HEK293 (cell line): ENCODE measurements around the gene PPP2R3A.
A peak's percentile ranks its signal among the peaks of the same experiment; 100 is the strongest.

Experiments used
- GLIS1 ChIP-seq: fragments of 450-650 bp; formaldehyde crosslinking; IDR thresholded peaks from 2 replicates; pipeline ENCODE4 v1.5.1; 2016; ENCODE audit warnings: missing biosample characterization, missing genetic modification characterization
- MYNN ChIP-seq: fragments of 450-650 bp; formaldehyde crosslinking; IDR thresholded peaks from 2 replicates; pipeline ENCODE4 v1.5.1; 2016; ENCODE audit warnings: missing biosample characterization, missing genetic modification characterization, borderline replicate concordance
- SP2 ChIP-seq: fragments of 450-650 bp; formaldehyde crosslinking; IDR thresholded peaks from 2 replicates; pipeline ENCODE4 v1.5.1; 2016; ENCODE audit warnings: missing biosample characterization, missing genetic modification characterization
- ZFP3 ChIP-seq: fragments of 450-650 bp; formaldehyde crosslinking; IDR thresholded peaks from 2 replicates; pipeline ENCODE4 v1.5.1; 2016; ENCODE audit warnings: low read depth, missing biosample characterization, missing genetic modification characterization
- ZNF121 ChIP-seq: fragments of 450-650 bp; formaldehyde crosslinking; IDR thresholded peaks from 2 replicates; pipeline ENCODE4 v1.5.1; 2016; ENCODE audit warnings: missing biosample characterization, missing genetic modification characterization
- ZNF140 ChIP-seq: fragments of 450-650 bp; formaldehyde crosslinking; IDR thresholded peaks from 2 replicates; pipeline ENCODE4 v1.5.1; 2016; ENCODE audit warnings: missing biosample characterization, missing genetic modification characterization
- ZNF16 ChIP-seq: fragments of 450-650 bp; formaldehyde crosslinking; IDR thresholded peaks from 2 replicates; pipeline ENCODE4 v1.5.1; 2016; ENCODE audit warnings: low read depth, missing biosample characterization, missing genetic modification characterization
- ZNF214 ChIP-seq: fragments of 450-650 bp; formaldehyde crosslinking; IDR thresholded peaks from 2 replicates; pipeline ENCODE4 v1.5.1; 2017; ENCODE audit warnings: missing biosample characterization, mild to moderate bottlenecking, missing genetic modification characterization, borderline replicate concordance
- ZNF341 ChIP-seq: fragments of 450-650 bp; formaldehyde crosslinking; IDR thresholded peaks from 2 replicates; pipeline ENCODE4; 2016; ENCODE audit warnings: low read depth, missing biosample characterization, missing genetic modification characterization
- ZNF366 ChIP-seq: fragments of 450-650 bp; formaldehyde crosslinking; conservative IDR thresholded peaks from 2 replicates; pipeline ENCODE4 v1.5.1; 2016; ENCODE audit warnings: missing biosample characterization, missing genetic modification characterization
- ZNF404 ChIP-seq: fragments of 450-650 bp; formaldehyde crosslinking; IDR thresholded peaks from 2 replicates; pipeline ENCODE4 v1.5.1; 2017; ENCODE audit warnings: missing biosample characterization, missing genetic modification characterization
- ZNF426 ChIP-seq: fragments of 450-650 bp; formaldehyde crosslinking; IDR thresholded peaks from 2 replicates; pipeline ENCODE4 v1.5.1; 2017; ENCODE audit warnings: missing biosample characterization, missing genetic modification characterization, mild to moderate bottlenecking, inconsistent platforms, moderate library complexity
- ZNF501 ChIP-seq: fragments of 450-650 bp; formaldehyde crosslinking; IDR thresholded peaks from 2 replicates; pipeline ENCODE4 v1.5.1; 2016; ENCODE audit warnings: missing biosample characterization, missing genetic modification characterization
- ZNF555 ChIP-seq: fragments of 450-650 bp; formaldehyde crosslinking; conservative IDR thresholded peaks from 2 replicates; pipeline ENCODE4 v1.5.1; 2017; ENCODE audit warnings: missing biosample characterization, mild to moderate bottlenecking, missing genetic modification characterization, inconsistent platforms
- ZNF596 ChIP-seq: fragments of 450-650 bp; IDR thresholded peaks from 2 replicates; pipeline ENCODE4 v1.5.0; 2018; ENCODE audit warnings: missing biosample characterization, mild to moderate bottlenecking, missing genetic modification characterization, moderate library complexity
- ZNF610 ChIP-seq: fragments of 450-650 bp; formaldehyde crosslinking; IDR thresholded peaks from 2 replicates; pipeline ENCODE4 v1.5.1; 2016; ENCODE audit warnings: missing biosample characterization, missing genetic modification characterization, borderline replicate concordance
- ZNF701 ChIP-seq: fragments of 450-650 bp; formaldehyde crosslinking; IDR thresholded peaks from 2 replicates; pipeline ENCODE4 v1.5.1; 2016; ENCODE audit warnings: missing biosample characterization, missing genetic modification characterization
- ZNF707 ChIP-seq: fragments of 450-650 bp; formaldehyde crosslinking; IDR thresholded peaks from 2 replicates; pipeline ENCODE4 v1.5.1; 2016; ENCODE audit warnings: missing biosample characterization, missing genetic modification characterization
- ZNF791 ChIP-seq: fragments of 450-650 bp; formaldehyde crosslinking; IDR thresholded peaks from 2 replicates; pipeline ENCODE4 v1.5.1; 2016; ENCODE audit warnings: missing biosample characterization, missing genetic modification characterization
- ZNF830 ChIP-seq: fragments of 450-650 bp; IDR thresholded peaks from 2 replicates; pipeline ENCODE4 v1.5.0; 2018; ENCODE audit warnings: missing biosample characterization, missing genetic modification characterization, low read depth, mild to moderate bottlenecking, moderate library complexity
- ZNF843 ChIP-seq: fragments of 450-650 bp; formaldehyde crosslinking; IDR thresholded peaks from 2 replicates; pipeline ENCODE4 v1.5.1; 2016; ENCODE audit warnings: missing biosample characterization, missing genetic modification characterization
- TF ChIP-seq, protein P1 (sequence below): fragments of 450-650 bp; formaldehyde crosslinking; IDR thresholded peaks from 2 replicates; pipeline ENCODE4 v1.5.1; 2016; ENCODE audit warnings: missing biosample characterization, missing genetic modification characterization
- TF ChIP-seq, protein P2 (sequence below): fragments of 450-650 bp; formaldehyde crosslinking; IDR thresholded peaks from 2 replicates; pipeline ENCODE4 v1.5.1; 2016; ENCODE audit warnings: missing biosample characterization, missing genetic modification characterization
- TF ChIP-seq, protein P3 (sequence below): fragments of 450-650 bp; formaldehyde crosslinking; IDR thresholded peaks from 2 replicates; pipeline ENCODE4 v1.5.1; 2017; ENCODE audit warnings: missing biosample characterization, missing genetic modification characterization
- TF ChIP-seq, protein P4 (sequence below): fragments of 450-650 bp; formaldehyde crosslinking; IDR thresholded peaks from 2 replicates; pipeline ENCODE4 v1.5.1; 2016; ENCODE audit warnings: missing biosample characterization, missing genetic modification characterization
- TF ChIP-seq, protein P5 (sequence below): fragments of 450-650 bp; formaldehyde crosslinking; IDR thresholded peaks from 2 replicates; pipeline ENCODE4 v1.5.1; 2016; ENCODE audit warnings: missing biosample characterization, missing genetic modification characterization
- TF ChIP-seq, protein P6 (sequence below): fragments of 450-650 bp; formaldehyde crosslinking; IDR thresholded peaks from 2 replicates; pipeline ENCODE4 v1.5.1; 2016; ENCODE audit warnings: missing biosample characterization, missing genetic modification characterization, borderline replicate concordance

Gene PPP2R3A

DNA sequence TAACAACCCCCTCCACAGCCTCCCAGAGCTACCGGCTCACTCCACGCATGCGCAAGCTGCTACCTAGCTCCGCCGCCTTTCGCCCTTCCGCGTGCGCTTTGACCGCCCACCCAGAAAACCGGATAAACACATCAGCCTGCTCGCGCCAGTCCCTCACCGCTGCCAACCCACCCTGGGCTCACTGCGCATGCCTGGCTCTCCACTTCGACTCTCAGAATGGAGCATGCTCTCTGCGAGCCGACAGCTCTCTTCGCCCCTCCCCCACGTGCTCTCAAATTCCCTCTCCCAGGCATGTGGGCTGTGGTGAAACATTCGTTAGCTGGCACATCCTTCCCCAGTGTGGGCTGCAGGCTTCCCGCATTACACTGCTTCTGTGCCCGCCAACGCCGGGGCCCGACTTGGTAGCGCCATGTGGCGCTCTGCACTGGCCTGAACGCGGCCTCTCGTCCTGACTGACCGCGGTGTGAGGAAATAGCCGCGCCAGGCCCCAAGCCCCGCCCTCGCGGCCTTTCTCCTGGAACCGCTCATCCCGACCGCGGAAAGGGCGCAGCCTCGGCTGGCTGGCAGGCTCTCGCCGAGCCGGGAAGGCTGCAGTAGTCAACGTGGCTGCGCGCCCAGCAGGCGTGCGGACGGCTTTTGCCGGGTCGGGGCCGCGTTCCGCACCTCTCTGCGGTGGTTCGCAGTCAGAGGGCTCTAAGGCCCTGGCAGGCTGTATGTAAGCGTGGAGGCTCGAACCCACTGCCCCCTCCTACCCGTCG is 231.1 kb downstream of the PPP2R3A start (continued):
- TF ChIP-seq, protein P1, sequence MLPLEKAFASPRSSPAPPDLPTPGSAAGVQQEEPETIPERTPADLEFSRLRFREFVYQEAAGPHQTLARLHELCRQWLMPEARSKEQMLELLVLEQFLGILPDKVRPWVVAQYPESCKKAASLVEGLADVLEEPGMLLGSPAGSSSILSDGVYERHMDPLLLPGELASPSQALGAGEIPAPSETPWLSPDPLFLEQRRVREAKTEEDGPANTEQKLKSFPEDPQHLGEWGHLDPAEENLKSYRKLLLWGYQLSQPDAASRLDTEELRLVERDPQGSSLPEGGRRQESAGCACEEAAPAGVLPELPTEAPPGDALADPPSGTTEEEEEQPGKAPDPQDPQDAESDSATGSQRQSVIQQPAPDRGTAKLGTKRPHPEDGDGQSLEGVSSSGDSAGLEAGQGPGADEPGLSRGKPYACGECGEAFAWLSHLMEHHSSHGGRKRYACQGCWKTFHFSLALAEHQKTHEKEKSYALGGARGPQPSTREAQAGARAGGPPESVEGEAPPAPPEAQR (tag by site-specific recombination), result no peak
- TF ChIP-seq, protein P2, sequence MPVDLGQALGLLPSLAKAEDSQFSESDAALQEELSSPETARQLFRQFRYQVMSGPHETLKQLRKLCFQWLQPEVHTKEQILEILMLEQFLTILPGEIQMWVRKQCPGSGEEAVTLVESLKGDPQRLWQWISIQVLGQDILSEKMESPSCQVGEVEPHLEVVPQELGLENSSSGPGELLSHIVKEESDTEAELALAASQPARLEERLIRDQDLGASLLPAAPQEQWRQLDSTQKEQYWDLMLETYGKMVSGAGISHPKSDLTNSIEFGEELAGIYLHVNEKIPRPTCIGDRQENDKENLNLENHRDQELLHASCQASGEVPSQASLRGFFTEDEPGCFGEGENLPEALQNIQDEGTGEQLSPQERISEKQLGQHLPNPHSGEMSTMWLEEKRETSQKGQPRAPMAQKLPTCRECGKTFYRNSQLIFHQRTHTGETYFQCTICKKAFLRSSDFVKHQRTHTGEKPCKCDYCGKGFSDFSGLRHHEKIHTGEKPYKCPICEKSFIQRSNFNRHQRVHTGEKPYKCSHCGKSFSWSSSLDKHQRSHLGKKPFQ (tag by site-specific recombination), result peak; percentile 48; the same call in 1 of the 2 replicates
- TF ChIP-seq, protein P3, sequence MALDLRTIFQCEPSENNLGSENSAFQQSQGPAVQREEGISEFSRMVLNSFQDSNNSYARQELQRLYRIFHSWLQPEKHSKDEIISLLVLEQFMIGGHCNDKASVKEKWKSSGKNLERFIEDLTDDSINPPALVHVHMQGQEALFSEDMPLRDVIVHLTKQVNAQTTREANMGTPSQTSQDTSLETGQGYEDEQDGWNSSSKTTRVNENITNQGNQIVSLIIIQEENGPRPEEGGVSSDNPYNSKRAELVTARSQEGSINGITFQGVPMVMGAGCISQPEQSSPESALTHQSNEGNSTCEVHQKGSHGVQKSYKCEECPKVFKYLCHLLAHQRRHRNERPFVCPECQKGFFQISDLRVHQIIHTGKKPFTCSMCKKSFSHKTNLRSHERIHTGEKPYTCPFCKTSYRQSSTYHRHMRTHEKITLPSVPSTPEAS (tag by site-specific recombination), result 0 out of 2 replicates have a peak, but pooled peaks have one; percentile 16
- TF ChIP-seq GLIS1, result peak; percentile 76
- no peak for TF ChIP-seq ZNF830 (tag by site-specific recombination)
- TF ChIP-seq, protein P4, sequence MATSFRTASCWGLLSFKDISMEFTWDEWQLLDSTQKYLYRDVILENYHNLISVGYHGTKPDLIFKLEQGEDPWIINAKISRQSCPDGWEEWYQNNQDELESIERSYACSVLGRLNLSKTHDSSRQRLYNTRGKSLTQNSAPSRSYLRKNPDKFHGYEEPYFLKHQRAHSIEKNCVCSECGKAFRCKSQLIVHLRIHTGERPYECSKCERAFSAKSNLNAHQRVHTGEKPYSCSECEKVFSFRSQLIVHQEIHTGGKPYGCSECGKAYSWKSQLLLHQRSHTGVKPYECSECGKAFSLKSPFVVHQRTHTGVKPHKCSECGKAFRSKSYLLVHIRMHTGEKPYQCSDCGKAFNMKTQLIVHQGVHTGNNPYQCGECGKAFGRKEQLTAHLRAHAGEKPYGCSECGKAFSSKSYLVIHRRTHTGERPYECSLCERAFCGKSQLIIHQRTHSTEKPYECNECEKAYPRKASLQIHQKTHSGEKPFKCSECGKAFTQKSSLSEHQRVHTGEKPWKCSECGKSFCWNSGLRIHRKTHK (tag by site-specific recombination), result no peak
- peak; percentile 96 for TF ChIP-seq ZNF501 (tag by site-specific recombination)
- TF ChIP-seq ZNF121 (tag by site-specific recombination), result no peak
- TF ChIP-seq SP2 (tag by site-specific recombination), result peak; percentile 86
- TF ChIP-seq ZNF701 (tag by site-specific recombination), result no peak
- TF ChIP-seq ZNF791 (tag by site-specific recombination), result no peak
- TF ChIP-seq ZNF707, result no peak
- TF ChIP-seq MYNN (tag by site-specific recombination), result no peak
- TF ChIP-seq ZFP3 (tag by site-specific recombination), result no peak
- TF ChIP-seq, protein P5, sequence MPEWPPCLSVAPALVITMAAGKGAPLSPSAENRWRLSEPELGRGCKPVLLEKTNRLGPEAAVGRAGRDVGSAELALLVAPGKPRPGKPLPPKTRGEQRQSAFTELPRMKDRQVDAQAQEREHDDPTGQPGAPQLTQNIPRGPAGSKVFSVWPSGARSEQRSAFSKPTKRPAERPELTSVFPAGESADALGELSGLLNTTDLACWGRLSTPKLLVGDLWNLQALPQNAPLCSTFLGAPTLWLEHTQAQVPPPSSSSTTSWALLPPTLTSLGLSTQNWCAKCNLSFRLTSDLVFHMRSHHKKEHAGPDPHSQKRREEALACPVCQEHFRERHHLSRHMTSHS (tag by site-specific recombination), result 0 out of 2 replicates have a peak, but pooled peaks have one; percentile 5
- TF ChIP-seq ZNF366, result peak; percentile 9
- TF ChIP-seq ZNF404, result no peak
- TF ChIP-seq ZNF843, result peak; percentile 59; the same call in 1 of the 2 replicates
- TF ChIP-seq ZNF596 (tag by site-specific recombination), result no peak
- TF ChIP-seq ZNF610, result peak; percentile 89
- TF ChIP-seq, protein P6, sequence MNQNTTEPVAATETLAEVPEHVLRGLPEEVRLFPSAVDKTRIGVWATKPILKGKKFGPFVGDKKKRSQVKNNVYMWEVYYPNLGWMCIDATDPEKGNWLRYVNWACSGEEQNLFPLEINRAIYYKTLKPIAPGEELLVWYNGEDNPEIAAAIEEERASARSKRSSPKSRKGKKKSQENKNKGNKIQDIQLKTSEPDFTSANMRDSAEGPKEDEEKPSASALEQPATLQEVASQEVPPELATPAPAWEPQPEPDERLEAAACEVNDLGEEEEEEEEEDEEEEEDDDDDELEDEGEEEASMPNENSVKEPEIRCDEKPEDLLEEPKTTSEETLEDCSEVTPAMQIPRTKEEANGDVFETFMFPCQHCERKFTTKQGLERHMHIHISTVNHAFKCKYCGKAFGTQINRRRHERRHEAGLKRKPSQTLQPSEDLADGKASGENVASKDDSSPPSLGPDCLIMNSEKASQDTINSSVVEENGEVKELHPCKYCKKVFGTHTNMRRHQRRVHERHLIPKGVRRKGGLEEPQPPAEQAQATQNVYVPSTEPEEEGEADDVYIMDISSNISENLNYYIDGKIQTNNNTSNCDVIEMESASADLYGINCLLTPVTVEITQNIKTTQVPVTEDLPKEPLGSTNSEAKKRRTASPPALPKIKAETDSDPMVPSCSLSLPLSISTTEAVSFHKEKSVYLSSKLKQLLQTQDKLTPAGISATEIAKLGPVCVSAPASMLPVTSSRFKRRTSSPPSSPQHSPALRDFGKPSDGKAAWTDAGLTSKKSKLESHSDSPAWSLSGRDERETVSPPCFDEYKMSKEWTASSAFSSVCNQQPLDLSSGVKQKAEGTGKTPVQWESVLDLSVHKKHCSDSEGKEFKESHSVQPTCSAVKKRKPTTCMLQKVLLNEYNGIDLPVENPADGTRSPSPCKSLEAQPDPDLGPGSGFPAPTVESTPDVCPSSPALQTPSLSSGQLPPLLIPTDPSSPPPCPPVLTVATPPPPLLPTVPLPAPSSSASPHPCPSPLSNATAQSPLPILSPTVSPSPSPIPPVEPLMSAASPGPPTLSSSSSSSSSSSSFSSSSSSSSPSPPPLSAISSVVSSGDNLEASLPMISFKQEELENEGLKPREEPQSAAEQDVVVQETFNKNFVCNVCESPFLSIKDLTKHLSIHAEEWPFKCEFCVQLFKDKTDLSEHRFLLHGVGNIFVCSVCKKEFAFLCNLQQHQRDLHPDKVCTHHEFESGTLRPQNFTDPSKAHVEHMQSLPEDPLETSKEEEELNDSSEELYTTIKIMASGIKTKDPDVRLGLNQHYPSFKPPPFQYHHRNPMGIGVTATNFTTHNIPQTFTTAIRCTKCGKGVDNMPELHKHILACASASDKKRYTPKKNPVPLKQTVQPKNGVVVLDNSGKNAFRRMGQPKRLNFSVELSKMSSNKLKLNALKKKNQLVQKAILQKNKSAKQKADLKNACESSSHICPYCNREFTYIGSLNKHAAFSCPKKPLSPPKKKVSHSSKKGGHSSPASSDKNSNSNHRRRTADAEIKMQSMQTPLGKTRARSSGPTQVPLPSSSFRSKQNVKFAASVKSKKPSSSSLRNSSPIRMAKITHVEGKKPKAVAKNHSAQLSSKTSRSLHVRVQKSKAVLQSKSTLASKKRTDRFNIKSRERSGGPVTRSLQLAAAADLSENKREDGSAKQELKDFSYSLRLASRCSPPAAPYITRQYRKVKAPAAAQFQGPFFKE, result no peak
- no peak for TF ChIP-seq ZNF140 (tag by site-specific recombination)
- TF ChIP-seq ZNF214 (tag by site-specific recombination), result no peak
- no peak for TF ChIP-seq ZNF555 (tag by site-specific recombination)
- TF ChIP-seq ZNF426 (tag by site-specific recombination), result no peak
- no peak for TF ChIP-seq ZNF16 (tag by site-specific recombination)
- TF ChIP-seq ZNF341 (tag by site-specific recombination), result peak; percentile 74
